Upper lobe of left lung (tissue), 6 donors: ENCODE results near the gene PLCB4. TPM values are rescaled to one million over a fixed set of nuclear protein-coding genes. Genes with fewer than 3 reads are reported as not detected.

Source experiments
- ATAC-seq, 2 donors: fragments of 200-7000 bp; cut with Tn5 transposase; one replicate each; pipeline ENCODE4 v1.9.1; 2022; ENCODE audit warnings: mild to moderate bottlenecking in 2 of 2, moderate library complexity in 2 of 2; ENCODE audit not compliant: low FRiP score in 2 of 2
- DNase-seq, 2 donors: peaks; one replicate each; pipeline ENCODE4 v3.0.0-alpha.2; 2019 to 2020
- H3K27ac ChIP-seq, 4 donors: fragments of 200-600 bp; sonication (generic); one replicate each; pipeline ENCODE4 v1.5.1; 2016 to 2019
- H3K27me3 ChIP-seq, 4 donors: fragments of 200-600 bp; sonication (generic); one replicate each; pipeline ENCODE4 v1.5.1; 2017 to 2019
- H3K36me3 ChIP-seq, 4 donors: fragments of 200-600 bp; sonication (generic); one replicate each; pipeline ENCODE4 v1.5.1; 2016 to 2019
- H3K4me1 ChIP-seq, 4 donors: fragments of 200-600 bp; sonication (generic); one replicate each; pipeline ENCODE4 v1.5.1; 2018 to 2019
- H3K4me3 ChIP-seq, 4 donors: fragments of 200-600 bp; sonication (generic); one replicate each; pipeline ENCODE4 v1.5.1; 2017 to 2019; ENCODE audit warnings: mild to moderate bottlenecking in 2 of 4, moderate library complexity in 1 of 4
- H3K9me3 ChIP-seq, 4 donors: fragments of 200-600 bp; sonication (generic); one replicate each; pipeline ENCODE4 v1.5.1; 2018 to 2019
- CTCF ChIP-seq, 6 experiments: fragments of 450-650 bp in 4 of 6; fragments of 200-600 bp in 2 of 6; sonication (generic) in 2 of 6; IDR thresholded peaks; one replicate each; pipeline ENCODE4 v1.5.1; 2016 to 2019; ENCODE audit warnings: antibody characterized with exemption in 6 of 6
- EP300 ChIP-seq, 4 donors: sonication (generic); formaldehyde crosslinking; IDR thresholded peaks; one replicate each; pipeline ENCODE4 v1.5.1; 2017; ENCODE audit warnings: antibody characterized with exemption in 4 of 4, control low read depth in 2 of 4
- POLR2A ChIP-seq, 4 donors: fragments of 450-650 bp; IDR thresholded peaks; one replicate each; pipeline ENCODE4 v1.5.1; 2016 to 2017; ENCODE audit warnings: antibody characterized with exemption in 4 of 4, mild to moderate bottlenecking in 2 of 4
- POLR2AphosphoS5 ChIP-seq, 2 donors: sonication (generic); formaldehyde crosslinking; IDR thresholded peaks; one replicate each; pipeline ENCODE4 v1.5.1; 2017; ENCODE audit warnings: antibody characterized with exemption in 2 of 2
- WGBS, 2 donors: methylation state at CpG; one replicate each; pipeline ENCODE4 v1.1.5; 2017 to 2018; 5-methylcytosine and 5-hydroxymethylcytosine counted together
- total RNA-seq, 6 donors: library from RNA; depleted of rRNA in 4 of 6; stranded (reverse); fragments of >200 nt in 4 of 6; gene quantifications; one replicate each; pipeline versions ENCODE4 v1.1.0 to v1.2.1, GENCODE V29; 2016 to 2021
- donor health status: DM: no; HTN: no; CAD: no; lungs with moderate emphysema.
- donor health status: DM: no; HTN: yes; CAD: no; lungs with severe emphysema.

The PLCB4 gene
- total RNA-seq, 6 donors from 2014 or later = 5.7 to 15.2 (median 8.2) TPM

- TF ChIP-seq CTCF (IDR thresholded peaks at IDR 0.05) (no peak), POLR2A (IDR thresholded peaks at IDR 0.05) (no peak), POLR2AphosphoS5 (IDR thresholded peaks at IDR 0.05) (no peak), EP300 (IDR thresholded peaks at IDR 0.05) (no peak)
- DNase-seq (no peak), ATAC-seq (no peak)
- Histone ChIP-seq H3K9me3 (no peaks in the 10 kb centered on the region), H3K27ac (no peak overlapping the region), H3K4me3 (no peak overlapping the region), H3K4me1 (peaks cover 0 to 9% (median 5%) of the 10 kb centered on the region in 4 donors), H3K36me3 (no peaks in the 10 kb centered on the region), H3K27me3 (no peaks in the 10 kb centered on the region)
- 61 to 78% methylated on average over 3 of the region's 3 CpGs for WGBS, 2 donors
Measured at GRCh38 chr20:9163251-9163650, 94.4 kb downstream of the PLCB4 start.

GRCh38 chr20:9163995-9164394 is 95.1 kb downstream of the PLCB4 start:
- 72 to 74% methylated on average over 1 of the region's 1 CpG for WGBS, 2 donors
- no peaks in the 10 kb centered on the region for H3K36me3 ChIP-seq
- H3K27me3 ChIP-seq = no peaks in the 10 kb centered on the region
- H3K9me3 ChIP-seq = no peaks in the 10 kb centered on the region
- no peak overlapping the region for H3K27ac ChIP-seq
- ATAC-seq (no peak), DNase-seq (no peak)
- H3K4me1 ChIP-seq = peaks cover 0 to 9% (median 5%) of the 10 kb centered on the region in 4 donors
- TF ChIP-seq CTCF (IDR thresholded peaks at IDR 0.05) (no peak), EP300 (IDR thresholded peaks at IDR 0.05) (no peak), POLR2A (IDR thresholded peaks at IDR 0.05) (no peak)
- H3K4me3 ChIP-seq = no peak overlapping the region

GRCh38 chr20:9165261-9165660 is 96.4 kb downstream of the PLCB4 start:
- no peaks in the 10 kb centered on the region for H3K9me3 ChIP-seq
- DNase-seq = no peak
- peaks cover 0 to 9% (median 5%) of the 10 kb centered on the region in 4 donors for H3K4me1 ChIP-seq
- no peaks in the 10 kb centered on the region for H3K27me3 ChIP-seq
- ATAC-seq = no peak
- no peak overlapping the region for H3K4me3 ChIP-seq
- no peaks in the 10 kb centered on the region for H3K36me3 ChIP-seq
- no peak for TF ChIP-seq EP300 (IDR thresholded peaks at IDR 0.05)
- no peak for TF ChIP-seq POLR2A (IDR thresholded peaks at IDR 0.05)
- no peak overlapping the region for H3K27ac ChIP-seq
- WGBS, 2 donors = 92 to 99% methylated on average over 2 of the region's 2 CpGs

- peak overlapping the region in 1 of 4 donors; percentile 23 for H3K27ac ChIP-seq
- H3K4me3 ChIP-seq = peak overlapping the region in 1 of 4 donors; percentile 21
- H3K27me3 ChIP-seq = no peaks in the 10 kb centered on the region
- ATAC-seq (no peak), DNase-seq (no peak)
- no peaks in the 10 kb centered on the region for H3K9me3 ChIP-seq
- no peaks in the 10 kb centered on the region for H3K36me3 ChIP-seq
- TF ChIP-seq POLR2A (IDR thresholded peaks at IDR 0.05) = no peak
- no peak for TF ChIP-seq EP300 (IDR thresholded peaks at IDR 0.05)
- TF ChIP-seq CTCF (IDR thresholded peaks at IDR 0.05) = no peak
- TF ChIP-seq POLR2AphosphoS5 (IDR thresholded peaks at IDR 0.05) = no peak
- WGBS, 2 donors = 51 to 54% methylated on average over 10 to 11 of the region's 11 CpGs
- peaks cover 0 to 3% (median under 1%) of the 10 kb centered on the region in 4 donors for H3K4me1 ChIP-seq
Measured at GRCh38 chr20:9166153-9166780, 97.4 kb downstream of the PLCB4 start.

GRCh38 chr20:9169409-9169808 is 100.5 kb downstream of the PLCB4 start:
- ATAC-seq = no peak
- no peak for TF ChIP-seq EP300 (IDR thresholded peaks at IDR 0.05)
- no peak for TF ChIP-seq POLR2A (IDR thresholded peaks at IDR 0.05)
- no peak for TF ChIP-seq CTCF (IDR thresholded peaks at IDR 0.05)
- TF ChIP-seq POLR2AphosphoS5 (IDR thresholded peaks at IDR 0.05) = no peak
- no peaks in the 10 kb centered on the region for H3K36me3 ChIP-seq
- no peaks in the 10 kb centered on the region for H3K9me3 ChIP-seq
- no peak overlapping the region for H3K4me3 ChIP-seq
- DNase-seq = peak in 1 of 2 donors; percentile 1
- peaks cover 0 to 3% (median 0%) of the 10 kb centered on the region in 4 donors for H3K4me1 ChIP-seq
- 97% methylated on average over 7 of the region's 7 CpGs for WGBS, 2 donors
- no peaks in the 10 kb centered on the region for H3K27me3 ChIP-seq
- no peak overlapping the region for H3K27ac ChIP-seq
